ENCODE results near the gene MKKS. TPM values are rescaled to one million over a fixed set of nuclear protein-coding genes. Genes with fewer than 3 reads are reported as not detected.

Gene MKKS
- total and polyA plus RNA-seq, 10 of the 15 experiments (the other 5 are each of a cell fraction or from before 2014, with no cell fraction given), result 4.3 to 17.9 (median 7.7) TPM

GRCh38 chr20:10359621-10360040 lies 74.4 kb downstream of the MKKS start (continued):
- TF ChIP-seq ATF2 (IDR thresholded peaks at IDR 0.05; ENCODE audit: low read length) (no peak), STAT3 (IDR thresholded peaks at IDR 0.05; ENCODE audit: low read depth, low read length) (no peak), TAF1 (IDR thresholded peaks at IDR 0.05; ENCODE audit: borderline replicate concordance, low read depth, low read length) (no peak), ZNF217 (IDR thresholded peaks at IDR 0.05) (peak; percentile 51; the same call in 1 of the 2 replicates), DPF2 (IDR thresholded peaks at IDR 0.05) (no peak), E4F1 (IDR thresholded peaks at IDR 0.05; ENCODE audit: borderline replicate concordance, partially characterized antibody) (no peak), MEF2B (IDR thresholded peaks at IDR 0.05; ENCODE audit: partially characterized antibody, poor library complexity, severe bottlenecking) (peak; percentile 99), USF2 (IDR thresholded peaks at IDR 0.05; ENCODE audit: borderline replicate concordance, low read depth, low read length) (no peak), MLLT1 (IDR thresholded peaks at IDR 0.05) (peak; percentile 100), PBX3 (IDR thresholded peaks at IDR 0.05; ENCODE audit: insufficient replicate concordance, low read depth, low read length) (peak; percentile 43), EED (IDR thresholded peaks at IDR 0.05; ENCODE audit: low read depth) (no peak), MTA3 (IDR thresholded peaks at IDR 0.05; ENCODE audit: borderline replicate concordance, low read length) (no peak), HDAC6 (IDR thresholded peaks at IDR 0.05; ENCODE audit: unreplicated experiment) (no peak), LARP7 (IDR thresholded peaks at IDR 0.05) (no peak), SKIL (IDR thresholded peaks at IDR 0.05; ENCODE audit: low read depth, poor library complexity, severe bottlenecking) (peak; percentile 23), BMI1 (IDR thresholded peaks at IDR 0.05; ENCODE audit: borderline replicate concordance) (no peak), STAT1 (conservative IDR thresholded peaks at IDR 0.05) (no peak), CREM (IDR thresholded peaks at IDR 0.05; ENCODE audit: low read depth) (no peak), POLR2AphosphoS5 (IDR thresholded peaks at IDR 0.05; ENCODE audit: low read length) (no peak), MEF2A (IDR thresholded peaks at IDR 0.05; ENCODE audit: insufficient read depth, low read depth, low read length) (no peak), ASH2L (IDR thresholded peaks at IDR 0.05; ENCODE audit: borderline replicate concordance, low read depth) (no peak)

All from GM12878 (cell line).